Measurements from ENCODE around the gene SRD5A1. TPM values are rescaled to one million over a fixed set of nuclear protein-coding genes. Genes with fewer than 3 reads are reported as not detected.

The SRD5A1 gene
- total and polyA plus RNA-seq, 2 experiments from 2014 or later = 18.2 to 87.3 TPM

GRCh38 chr5:6587171-6587570 is 46.1 kb upstream of the SRD5A1 start:
- DNase-seq (ENCODE audit: low spot score) = no peak
- Mint-ChIP-seq H3K9me3 (no peaks in the 10 kb centered on the region), H3K36me3 (ENCODE audit: low read depth) (no peaks in the 10 kb centered on the region), H3K27me3 (ENCODE audit: insufficient read depth, low read depth, poor library complexity) (peaks cover 14% of the 10 kb centered on the region), H3K4me1 (peaks cover 4% of the 10 kb centered on the region), H3K4me3 (no peak overlapping the region), H3K27ac (no peak overlapping the region)
- no peaks in the 10 kb centered on the region for H3F3A ChIP-seq (replicated peaks; ENCODE audit: low read depth)
- TF ChIP-seq STAT1 (IDR thresholded peaks at IDR 0.05; ENCODE audit: unreplicated experiment) = no peak
- no peak for TF ChIP-seq CREB1 (CRISPR knock-in tag; IDR thresholded peaks at IDR 0.05; ENCODE audit: low read depth)
- no peak for TF ChIP-seq CTCF (conservative IDR thresholded peaks at IDR 0.05; ENCODE audit: low read depth in 2 of 2)
- no peak for TF ChIP-seq ZNF331 (CRISPR knock-in tag; IDR thresholded peaks at IDR 0.05; ENCODE audit: low read depth)
- no peak for TF ChIP-seq POLR2AphosphoS5 (IDR thresholded peaks at IDR 0.05; ENCODE audit: low read depth)
- TF ChIP-seq ETS1 (IDR thresholded peaks at IDR 0.05) = no peak
- TF ChIP-seq JUNB (IDR thresholded peaks at IDR 0.05; ENCODE audit: unreplicated experiment) = no peak
- no peak for TF ChIP-seq NANOG (IDR thresholded peaks at IDR 0.05; ENCODE audit: borderline replicate concordance)
- no peak for TF ChIP-seq ZNF114 (CRISPR knock-in tag; IDR thresholded peaks at IDR 0.05)
- TF ChIP-seq ZNF462 (CRISPR knock-in tag; IDR thresholded peaks at IDR 0.05) = no peak
- no peak for TF ChIP-seq EZH2 (IDR thresholded peaks at IDR 0.05; ENCODE audit: low read depth, unreplicated experiment)
- no peak for TF ChIP-seq REST (IDR thresholded peaks at IDR 0.05; ENCODE audit: unreplicated experiment)
- TF ChIP-seq EZH2phosphoT487 (IDR thresholded peaks at IDR 0.05; ENCODE audit: unreplicated experiment) = no peak
- no peak overlapping the region for H3K4me2 ChIP-seq
- H3K27ac ChIP-seq (ENCODE audit: low read depth) = no peak overlapping the region
- H2AFZ ChIP-seq = no peak overlapping the region
- no peaks in the 10 kb centered on the region for H3K4me1 ChIP-seq (ENCODE audit: insufficient read depth)
- H3K9me2 ChIP-seq (ENCODE audit: insufficient read depth) = no peaks in the 10 kb centered on the region
- no peaks in the 10 kb centered on the region for H3K79me2 ChIP-seq (replicated peaks; ENCODE audit: insufficient read depth)
- no peaks in the 10 kb centered on the region for H4K20me1 ChIP-seq (replicated peaks; ENCODE audit: insufficient read depth)
- H3K4me3 ChIP-seq = no peak overlapping the region
- H3K27me3 ChIP-seq (ENCODE audit: insufficient read depth) = peaks cover 20% of the 10 kb centered on the region
- no peak for ATAC-seq
- H3K36me3 ChIP-seq (ENCODE audit: insufficient read depth) = no peaks in the 10 kb centered on the region
